ENCODE results near the gene PAM. TPM values are rescaled to one million over a fixed set of nuclear protein-coding genes. Genes with fewer than 3 reads are reported as not detected.
A peak's percentile ranks its signal among the peaks of the same experiment; 100 is the strongest.

Gene PAM
- total RNA-seq, 4 donors from 2014 or later, result 102 to 210 (median 172) TPM

GRCh38 chr5:102787134-102787533 is 32.0 kb downstream of the PAM start:
- ATAC-seq (peak; percentile 50 to 74), DNase-seq (no peak)
- TF ChIP-seq, protein P1, sequence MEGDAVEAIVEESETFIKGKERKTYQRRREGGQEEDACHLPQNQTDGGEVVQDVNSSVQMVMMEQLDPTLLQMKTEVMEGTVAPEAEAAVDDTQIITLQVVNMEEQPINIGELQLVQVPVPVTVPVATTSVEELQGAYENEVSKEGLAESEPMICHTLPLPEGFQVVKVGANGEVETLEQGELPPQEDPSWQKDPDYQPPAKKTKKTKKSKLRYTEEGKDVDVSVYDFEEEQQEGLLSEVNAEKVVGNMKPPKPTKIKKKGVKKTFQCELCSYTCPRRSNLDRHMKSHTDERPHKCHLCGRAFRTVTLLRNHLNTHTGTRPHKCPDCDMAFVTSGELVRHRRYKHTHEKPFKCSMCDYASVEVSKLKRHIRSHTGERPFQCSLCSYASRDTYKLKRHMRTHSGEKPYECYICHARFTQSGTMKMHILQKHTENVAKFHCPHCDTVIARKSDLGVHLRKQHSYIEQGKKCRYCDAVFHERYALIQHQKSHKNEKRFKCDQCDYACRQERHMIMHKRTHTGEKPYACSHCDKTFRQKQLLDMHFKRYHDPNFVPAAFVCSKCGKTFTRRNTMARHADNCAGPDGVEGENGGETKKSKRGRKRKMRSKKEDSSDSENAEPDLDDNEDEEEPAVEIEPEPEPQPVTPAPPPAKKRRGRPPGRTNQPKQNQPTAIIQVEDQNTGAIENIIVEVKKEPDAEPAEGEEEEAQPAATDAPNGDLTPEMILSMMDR (IDR thresholded peaks at IDR 0.05 in 4 of 5, conservative IDR thresholded peaks at IDR 0.05 in 1 of 5), result no peak
- no peak for TF ChIP-seq POLR2A (IDR thresholded peaks at IDR 0.05)
- peak overlapping the region in 3 of 4 donors; percentile 61 to 63 (median 62) for H3K27ac ChIP-seq
- H3K9me3 ChIP-seq, result no peaks in the 10 kb centered on the region
- no peak overlapping the region for H3K4me3 ChIP-seq
- in situ Hi-C loops (cut with MboI; ENCODE audit: low sequenced_read_pairs in 4 of 4), result loop anchor here in 3 of 4 donors (10.0 to 25.0 kb wide), 2 partner anchors 175 to 188 kb away; no protein-coding TSS in a partner anchor
- intact Hi-C loops (cut with DNase I; ENCODE audit: low total_unique reads), result no loop called here
- H3K27me3 ChIP-seq, result no peaks in the 10 kb centered on the region
- no peaks in the 10 kb centered on the region for H3K36me3 ChIP-seq
- peaks cover 52% of the 10 kb centered on the region in 2 donors for H3K4me1 ChIP-seq

GRCh38 chr5:102788788-102789187 is 33.7 kb downstream of the PAM start:
- Histone ChIP-seq H3K36me3 (no peaks in the 10 kb centered on the region), H3K4me1 (peaks cover 43 to 53% of the 10 kb centered on the region in 2 donors), H3K9me3 (no peaks in the 10 kb centered on the region), H3K27me3 (no peaks in the 10 kb centered on the region), H3K27ac (peak overlapping the region in 2 of 4 donors; percentile 61 to 63), H3K4me3 (no peak overlapping the region)
- intact Hi-C loops (cut with DNase I; ENCODE audit: low total_unique reads) (no loop called here), in situ Hi-C loops (cut with MboI; ENCODE audit: low sequenced_read_pairs in 4 of 4) (loop anchor here in 3 of 4 donors (10.0 to 25.0 kb wide), 2 partner anchors 174 to 186 kb away; no protein-coding TSS in a partner anchor)
- DNase-seq (no peak), ATAC-seq (no peak)
- TF ChIP-seq, protein P1 (IDR thresholded peaks at IDR 0.05 in 4 of 5, conservative IDR thresholded peaks at IDR 0.05 in 1 of 5), result no peak
- no peak for TF ChIP-seq POLR2A (IDR thresholded peaks at IDR 0.05)

DNA sequence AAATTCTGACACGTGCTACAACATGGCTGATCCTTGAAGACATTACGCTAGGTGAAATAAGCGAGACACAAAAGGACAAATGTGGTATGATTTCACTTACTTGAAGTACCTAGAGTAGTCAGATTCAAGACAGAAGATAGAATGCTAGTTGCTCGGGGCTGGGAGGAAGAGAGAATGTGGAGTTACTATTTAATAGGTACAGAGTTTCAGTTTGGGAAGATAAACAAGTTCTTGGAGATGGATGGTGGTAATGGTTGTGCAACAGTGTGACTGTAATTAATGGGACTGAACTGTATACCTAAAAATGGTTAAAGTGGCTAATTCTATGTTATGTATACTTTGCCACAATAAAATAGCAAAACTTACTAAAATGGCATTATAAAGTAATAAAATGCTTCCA is 34.4 kb downstream of the PAM start:
- ATAC-seq, result no peak
- Histone ChIP-seq H3K9me3 (no peaks in the 10 kb centered on the region), H3K27me3 (no peaks in the 10 kb centered on the region), H3K27ac (peak overlapping the region in 2 of 4 donors; percentile 61 to 63), H3K36me3 (no peaks in the 10 kb centered on the region), H3K4me3 (no peak overlapping the region), H3K4me1 (peaks cover 49 to 60% of the 10 kb centered on the region in 2 donors)
- intact Hi-C loops (cut with DNase I; ENCODE audit: low total_unique reads), result no loop called here
- in situ Hi-C loops (cut with MboI; ENCODE audit: low sequenced_read_pairs in 4 of 4), result loop anchor here in 3 of 4 donors (10.0 to 25.0 kb wide), 2 partner anchors 173 to 185 kb away; no protein-coding TSS in a partner anchor
- no peak for DNase-seq
- TF ChIP-seq POLR2A (IDR thresholded peaks at IDR 0.05), result no peak
- TF ChIP-seq, protein P1 (IDR thresholded peaks at IDR 0.05 in 4 of 5, conservative IDR thresholded peaks at IDR 0.05 in 1 of 5), result no peak

- DNase-seq (no peak), ATAC-seq (no peak)
- in situ Hi-C loops (cut with MboI; ENCODE audit: low sequenced_read_pairs in 4 of 4), result loop anchor here in 2 of 4 donors (10.0 to 25.0 kb wide), 2 partner anchors 74 to 172 kb away; no protein-coding TSS in a partner anchor
- TF ChIP-seq, protein P1 (IDR thresholded peaks at IDR 0.05 in 4 of 5, conservative IDR thresholded peaks at IDR 0.05 in 1 of 5), result no peak
- TF ChIP-seq POLR2A (IDR thresholded peaks at IDR 0.05), result no peak
- Histone ChIP-seq H3K36me3 (no peaks in the 10 kb centered on the region), H3K27me3 (no peaks in the 10 kb centered on the region), H3K4me3 (no peak overlapping the region), H3K4me1 (peaks cover 61 to 73% of the 10 kb centered on the region in 2 donors), H3K9me3 (no peaks in the 10 kb centered on the region), H3K27ac (peak overlapping the region in 2 of 4 donors; percentile 61 to 63)
- intact Hi-C loops (cut with DNase I; ENCODE audit: low total_unique reads), result no loop called here
Observed at GRCh38 chr5:102790748-102791147, 35.6 kb downstream of the PAM start.
